PC-9 (cell line): Measurements from ENCODE around the gene VAV2. TPM values are rescaled to one million over a fixed set of nuclear protein-coding genes. Genes with fewer than 3 reads are reported as not detected.

Experiments used
- BruUV-seq: library from RNA; stranded (reverse); fragments of 400-500 nt; replicated peaks from 2 replicates; lab custom pipeline; 2021; lab: Mats Ljungman, UMichigan
- CTCF ChIA-PET: fragments of 300-600 bp; sonication (Branson Sonifier 250); formaldehyde crosslinking; loops from one replicate; lab custom pipeline; 2022; ENCODE audit warnings: antibody characterized with exemption; lab: Charles Lee
- POLR2A ChIA-PET: fragments of 300-600 bp; sonication (Branson Sonifier 250); formaldehyde crosslinking; loops from one replicate; lab custom pipeline; 2022; ENCODE audit warnings: antibody characterized with exemption; ENCODE audit not compliant: unreplicated experiment; lab: Charles Lee
- DNase-seq, 2 experiments: peaks; one replicate each; pipeline versions ENCODE4 v3.0.0 to v3.0.0-alpha.2; 2015 to 2022; ENCODE audit warnings: mixed read lengths in 1 of 2
- H2AFZ ChIP-seq: fragments of 200-600 bp; sonication (generic); 2 replicates; pipeline ENCODE4 v1.8.1; 2017; ENCODE audit warnings: antibody characterized with exemption
- H3F3A ChIP-seq: fragments of 200-600 bp; sonication (generic); 2 replicates; pipeline ENCODE4 v1.8.1; 2017; ENCODE audit warnings: antibody characterized with exemption, mild to moderate bottlenecking, low read depth; ENCODE audit not compliant: insufficient read depth
- H3K27ac ChIP-seq: fragments of 200-600 bp; sonication (generic); 2 replicates; pipeline ENCODE4 v1.6.1; 2016; ENCODE audit warnings: mixed run types
- H3K27me3 ChIP-seq: fragments of 200-600 bp; sonication (generic); 2 replicates; pipeline ENCODE4 v1.6.1; 2016; ENCODE audit warnings: low read depth, mixed run types; ENCODE audit not compliant: insufficient read depth
- H3K36me3 ChIP-seq: fragments of 200-600 bp; sonication (generic); 2 replicates; pipeline ENCODE4 v1.6.1; 2016; ENCODE audit warnings: low read depth, mixed run types
- H3K4me1 ChIP-seq: fragments of 200-600 bp; sonication (generic); replicated peaks from 2 replicates; pipeline ENCODE4 v1.6.1; 2016; ENCODE audit warnings: mixed run types; ENCODE audit not compliant: insufficient read depth
- H3K4me2 ChIP-seq: fragments of 200-600 bp; sonication (generic); 2 replicates; pipeline ENCODE4 v1.6.1; 2017; ENCODE audit warnings: mixed run types
- H3K4me3 ChIP-seq: fragments of 200-600 bp; sonication (generic); 2 replicates; pipeline ENCODE4 v1.6.1; 2016; ENCODE audit warnings: mixed run types
- H3K79me2 ChIP-seq: fragments of 200-600 bp; sonication (generic); 2 replicates; pipeline ENCODE4 v1.6.1; 2017; ENCODE audit warnings: low read depth, mixed run types
- H3K9me2 ChIP-seq: fragments of 200-600 bp; sonication (generic); 2 replicates; pipeline ENCODE4 v1.8.1; 2017; ENCODE audit warnings: mild to moderate bottlenecking; ENCODE audit not compliant: insufficient read depth
- H3K9me3 ChIP-seq: fragments of 200-600 bp; sonication (generic); 2 replicates; pipeline ENCODE4 v1.8.1; 2016; ENCODE audit warnings: low read depth; ENCODE audit not compliant: insufficient read depth
- H4K20me1 ChIP-seq: fragments of 200-600 bp; sonication (generic); 2 replicates; pipeline ENCODE4 v1.8.1; 2017; ENCODE audit not compliant: insufficient read depth
- CTCF ChIP-seq: fragments of 200-600 bp; sonication (generic); conservative IDR thresholded peaks from 2 replicates; pipeline ENCODE4 v1.6.1; 2017; ENCODE audit warnings: mixed run types, antibody characterized with exemption, mild to moderate bottlenecking, moderate library complexity
- EZH2 ChIP-seq: fragments of 200-600 bp; sonication (generic); IDR thresholded peaks from 2 replicates; pipeline ENCODE4 v1.8.0; 2017; ENCODE audit warnings: antibody characterized with exemption, low read depth
- intact Hi-C: fragments of 100-400 bp; cut with micrococcal nuclease; formaldehyde crosslinking; loops from one replicate; pipeline ENCODE4 v1.10.0; 2022; ENCODE audit not compliant: unreplicated experiment
- total RNA-seq: library from RNA; stranded (reverse); gene quantifications from 2 replicates; pipeline ENCODE4 v1.2.3, GENCODE V29; 2021

Gene VAV2
- total RNA-seq, 1 experiment from 2014 or later, result 36.5 TPM

GRCh38 chr9:133996531-133997520 lies 4.7 kb upstream of the VAV2 start:
- BruUV-seq, result no TSS peak
- ChIA-PET CTCF (no interaction called here), POLR2A (no interaction called here)
- Histone ChIP-seq H3K9me2 (no peaks in the 10 kb centered on the region), H3K4me1 (peaks cover 6% of the 10 kb centered on the region; the same call in 1 of the 2 replicates), H3K27ac (no peak overlapping the region), H4K20me1 (no peaks in the 10 kb centered on the region), H2AFZ (no peak overlapping the region), H3F3A (no peaks in the 10 kb centered on the region), H3K9me3 (no peaks in the 10 kb centered on the region), H3K4me2 (no peak overlapping the region), H3K36me3 (no peaks in the 10 kb centered on the region), H3K4me3 (no peak overlapping the region), H3K79me2 (no peaks in the 10 kb centered on the region), H3K27me3 (no peaks in the 10 kb centered on the region)
- intact Hi-C loops, result no loop called here
- DNase-seq, result no peak
- TF ChIP-seq EZH2 (no peak), CTCF (no peak)

GRCh38 chr9:133995012-133995896 lies 3.1 kb upstream of the VAV2 start:
- no peak for TF ChIP-seq CTCF
- TF ChIP-seq EZH2, result no peak
- peak in 1 of 2 experiments; percentile 50 for DNase-seq

More at GRCh38 chr9:133995012-133995896, 3.1 kb upstream of the VAV2 start:
- Histone ChIP-seq H3K4me1 (peaks cover 10% of the 10 kb centered on the region), H3K79me2 (peaks cover 10% of the 10 kb centered on the region), H4K20me1 (peaks cover 8% of the 10 kb centered on the region), H3F3A (no peaks in the 10 kb centered on the region), H3K4me2 (no peak overlapping the region), H3K9me2 (no peaks in the 10 kb centered on the region), H3K4me3 (no peak overlapping the region), H3K36me3 (no peaks in the 10 kb centered on the region), H3K27me3 (no peaks in the 10 kb centered on the region), H2AFZ (no peak overlapping the region), H3K27ac (no peak overlapping the region), H3K9me3 (no peaks in the 10 kb centered on the region)
- CTCF ChIA-PET, result interaction anchor here (0.6 to 3.0 kb wide), 7 partner anchors 11 to 279 kb away, joined by 3 to 27 read pairs (median 4); partner anchors contain the start of gene BRD3OS
- BruUV-seq, result no TSS peak
- POLR2A ChIA-PET, result interaction anchor here (0.6 kb wide), 1 partner anchor 453 kb away, joined by 3 read pairs; no protein-coding TSS in a partner anchor
- intact Hi-C loops, result loop anchor here (2.0 kb wide), 1 partner anchor 72 kb away; no protein-coding TSS in a partner anchor
